ENCODE measurements around the gene DNAJB4. TPM values are rescaled to one million over a fixed set of nuclear protein-coding genes. Genes with fewer than 3 reads are reported as not detected.
"Not testable (repeated sequence)": the region's sequence is repeated elsewhere in the genome, so short reads cannot be mapped to it uniquely, and the experiment has no call there.

The DNAJB4 gene
- total RNA-seq, 2 donors from 2014 or later = 20.2 to 24.1 TPM

GRCh38 chr1:78061825-78062523 is 57.2 kb downstream of the DNAJB4 start:
- Histone ChIP-seq H3K9me3 (no peaks in the 10 kb centered on the region), H3K4me3 (no peak overlapping the region), H3K4me1 (no peaks in the 10 kb centered on the region), H3K27ac (no peak overlapping the region), H3K27me3 (no peaks in the 10 kb centered on the region), H3K36me3 (replicated peaks in 1 of 2; ENCODE audit: insufficient read depth in 1 of 2, low read depth in 2 of 2) (no peaks in the 10 kb centered on the region)
- intact Hi-C loops (cut with DNase I) = no loop called here
- ATAC-seq (no peak), DNase-seq (no peak)
- WGBS, 2 donors = 48 to 54% methylated on average over 2 of the region's 2 CpGs
- TF ChIP-seq POLR2A (IDR thresholded peaks at IDR 0.05) (no peak), CTCF (IDR thresholded peaks at IDR 0.05) (no peak)

- intact Hi-C loops (cut with DNase I); H3K9me3 ChIP-seq; H3K27ac ChIP-seq; H3K27me3 ChIP-seq; ATAC-seq; H3K36me3 ChIP-seq (replicated peaks in 1 of 2; ENCODE audit: insufficient read depth in 1 of 2, low read depth in 2 of 2); DNase-seq; H3K4me3 ChIP-seq: not testable (repeated sequence)
- WGBS, 2 donors = 84 to 93% methylated on average over 2 of the region's 2 CpGs
- H3K4me1 ChIP-seq = peaks cover 17% of the 10 kb centered on the region
Measured at GRCh38 chr1:78064886-78065285, 60.1 kb downstream of the DNAJB4 start.

Small RNA genes lying within 50 kb of the gene (small RNA-seq; reads per million reads assigned to genes)
- gene AC103591.3 = not detected

Other genes starting within 250 kb of the DNAJB4 start
- 10 to 100 TPM; 53.1 to 65.1 TPM for gene USP33, start 245.1 kb upstream of the DNAJB4 start, total RNA-seq
- gene MIGA1, start 225.3 kb upstream of the DNAJB4 start, total RNA-seq = 10 to 100 TPM in 1 of 2 donors, 1 to 10 TPM in 1; 6.6 to 10.4 TPM
- gene NEXN, start 116.3 kb upstream of the DNAJB4 start, total RNA-seq = 10 to 100 TPM in 1 of 2 donors, 1 to 10 TPM in 1; 7.5 to 13.2 TPM
- gene FUBP1, start 25.9 kb upstream of the DNAJB4 start, total RNA-seq = 10 to 100 TPM; 56.7 to 63.8 TPM
- 10 to 100 TPM; 19.2 to 20.1 TPM for gene GIPC2, start 41.0 kb downstream of the DNAJB4 start, total RNA-seq